GM10266 (cell line): Measurements from ENCODE around the gene B3GNT9.

Experiments
- DNase-seq: peaks from one replicate; pipeline ENCODE4 v3.0.0; 2012; ENCODE audit errors: extremely low spot score
- TF ChIP-seq, protein P1 (sequence below): IDR thresholded peaks from 2 replicates; pipeline ENCODE4 v1.5.1; 2012; ENCODE audit warnings: mild to moderate bottlenecking, low read depth; ENCODE audit not compliant: control insufficient read depth, insufficient read depth; ENCODE audit errors: missing control alignments

Gene B3GNT9

DNA sequence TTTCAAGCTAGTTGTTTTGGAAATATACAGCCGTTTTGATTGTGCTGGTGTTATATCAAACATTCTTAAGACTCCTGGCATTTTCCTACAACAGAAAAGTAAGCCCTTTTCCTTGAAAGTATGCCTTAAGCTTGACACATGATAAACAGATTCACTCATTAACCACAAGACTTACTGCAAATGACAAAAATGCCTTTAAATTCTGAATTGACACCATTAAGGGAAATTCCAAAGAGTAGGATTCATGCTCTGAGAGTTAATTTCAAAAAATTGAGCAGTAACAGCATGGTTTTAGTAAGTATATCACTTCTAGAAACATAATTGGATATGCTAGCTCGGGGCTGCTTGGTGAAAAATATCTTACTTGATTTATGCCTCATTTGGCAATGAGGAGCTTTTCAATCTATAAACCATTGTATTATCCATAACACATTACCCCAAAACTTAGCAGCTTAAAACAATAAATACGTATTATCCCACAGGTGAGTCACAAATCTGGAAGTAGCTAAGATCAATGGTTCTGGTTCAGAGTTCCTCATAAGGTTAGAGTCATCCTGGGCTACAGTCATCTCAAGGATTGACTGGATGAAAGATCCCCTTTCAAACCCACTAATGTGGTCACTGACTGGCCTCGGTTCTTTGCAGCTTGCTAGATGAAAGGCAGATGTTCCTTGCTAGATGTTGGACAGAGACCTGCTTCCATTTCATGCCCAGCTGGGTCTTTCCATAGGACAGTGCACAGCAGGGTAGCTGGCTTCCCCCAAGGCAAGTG is 49.3 kb downstream of the B3GNT9 start:
- TF ChIP-seq, protein P1, sequence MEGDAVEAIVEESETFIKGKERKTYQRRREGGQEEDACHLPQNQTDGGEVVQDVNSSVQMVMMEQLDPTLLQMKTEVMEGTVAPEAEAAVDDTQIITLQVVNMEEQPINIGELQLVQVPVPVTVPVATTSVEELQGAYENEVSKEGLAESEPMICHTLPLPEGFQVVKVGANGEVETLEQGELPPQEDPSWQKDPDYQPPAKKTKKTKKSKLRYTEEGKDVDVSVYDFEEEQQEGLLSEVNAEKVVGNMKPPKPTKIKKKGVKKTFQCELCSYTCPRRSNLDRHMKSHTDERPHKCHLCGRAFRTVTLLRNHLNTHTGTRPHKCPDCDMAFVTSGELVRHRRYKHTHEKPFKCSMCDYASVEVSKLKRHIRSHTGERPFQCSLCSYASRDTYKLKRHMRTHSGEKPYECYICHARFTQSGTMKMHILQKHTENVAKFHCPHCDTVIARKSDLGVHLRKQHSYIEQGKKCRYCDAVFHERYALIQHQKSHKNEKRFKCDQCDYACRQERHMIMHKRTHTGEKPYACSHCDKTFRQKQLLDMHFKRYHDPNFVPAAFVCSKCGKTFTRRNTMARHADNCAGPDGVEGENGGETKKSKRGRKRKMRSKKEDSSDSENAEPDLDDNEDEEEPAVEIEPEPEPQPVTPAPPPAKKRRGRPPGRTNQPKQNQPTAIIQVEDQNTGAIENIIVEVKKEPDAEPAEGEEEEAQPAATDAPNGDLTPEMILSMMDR = no peak
- no peak for DNase-seq

DNA sequence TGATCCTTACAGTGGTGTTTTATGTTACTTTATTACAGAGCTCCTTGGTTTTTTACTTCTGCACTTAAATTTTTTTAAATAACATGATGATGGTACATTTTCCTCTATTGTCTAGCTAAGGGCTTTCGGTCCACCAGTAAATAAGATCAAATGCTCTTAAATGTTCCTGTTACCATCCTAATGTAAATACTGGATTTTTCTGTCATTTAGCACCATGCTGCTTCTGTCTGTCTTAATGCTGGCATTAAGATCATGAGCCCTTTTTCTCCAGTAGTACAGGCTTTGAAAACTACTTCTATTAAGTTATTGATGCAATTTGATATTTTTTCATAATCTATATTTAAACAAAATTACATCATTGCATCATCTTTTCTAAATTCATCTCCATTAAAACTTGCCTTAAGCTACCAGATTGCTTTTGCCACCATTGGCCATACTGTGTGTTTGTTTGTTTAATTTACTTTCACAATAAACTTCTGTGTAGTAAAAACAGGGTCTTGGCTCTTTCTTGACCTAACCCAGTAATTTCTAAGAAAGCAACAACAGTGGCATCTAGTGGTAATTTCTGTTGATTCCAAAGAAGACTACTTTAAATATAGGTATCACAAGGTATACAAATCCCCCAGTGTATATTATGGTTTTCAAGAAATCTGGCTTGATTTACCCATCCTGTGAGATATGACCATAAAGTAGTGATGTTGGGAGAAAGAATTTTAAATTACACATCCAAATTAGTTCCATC is 50.1 kb downstream of the B3GNT9 start:
- TF ChIP-seq, protein P1 = no peak
- DNase-seq = peak; percentile 41

DNA sequence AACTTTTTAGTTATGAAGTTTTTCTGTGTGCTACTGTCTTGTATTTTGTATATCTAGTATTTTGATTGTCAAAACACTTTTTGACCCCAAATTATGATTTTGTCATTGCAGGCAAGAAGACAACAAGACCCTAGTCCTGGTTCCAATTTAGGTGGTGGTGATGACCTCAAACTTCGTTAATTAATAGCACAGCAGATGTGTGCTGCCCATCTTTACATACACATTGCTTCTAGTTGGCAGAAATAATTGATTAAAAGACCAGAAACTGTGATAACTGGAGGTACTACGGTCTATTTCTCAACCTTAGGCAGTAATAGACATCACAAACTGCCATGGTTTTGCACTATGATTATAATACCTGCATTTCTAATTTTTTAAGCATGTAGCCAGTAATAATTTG is 52.2 kb downstream of the B3GNT9 start:
- no peak for DNase-seq
- TF ChIP-seq, protein P1 = no peak
